ENCODE data around the gene ZCCHC8.
A peak's percentile ranks its signal among the peaks of the same experiment; 100 is the strongest.
"Not testable (repeated sequence)": the region's sequence is repeated elsewhere in the genome, so short reads cannot be mapped to it uniquely, and the experiment has no call there.

ZCCHC8 gene

GRCh38 chr12:122473543-122474323, 27.0 kb downstream of the ZCCHC8 start:
- Mint-ChIP-seq H3K4me3 (no peak overlapping the region), H3K27ac (no peak overlapping the region), H3K36me3 (ENCODE audit: low read depth) (peaks cover 74% of the 10 kb centered on the region), H3K4me1 (ENCODE audit: low read depth) (no peaks in the 10 kb centered on the region), H3K9me3 (no peaks in the 10 kb centered on the region), H3K27me3 (no peaks in the 10 kb centered on the region)
- intact Hi-C loops (cut with micrococcal nuclease) = no loop called here

DNA sequence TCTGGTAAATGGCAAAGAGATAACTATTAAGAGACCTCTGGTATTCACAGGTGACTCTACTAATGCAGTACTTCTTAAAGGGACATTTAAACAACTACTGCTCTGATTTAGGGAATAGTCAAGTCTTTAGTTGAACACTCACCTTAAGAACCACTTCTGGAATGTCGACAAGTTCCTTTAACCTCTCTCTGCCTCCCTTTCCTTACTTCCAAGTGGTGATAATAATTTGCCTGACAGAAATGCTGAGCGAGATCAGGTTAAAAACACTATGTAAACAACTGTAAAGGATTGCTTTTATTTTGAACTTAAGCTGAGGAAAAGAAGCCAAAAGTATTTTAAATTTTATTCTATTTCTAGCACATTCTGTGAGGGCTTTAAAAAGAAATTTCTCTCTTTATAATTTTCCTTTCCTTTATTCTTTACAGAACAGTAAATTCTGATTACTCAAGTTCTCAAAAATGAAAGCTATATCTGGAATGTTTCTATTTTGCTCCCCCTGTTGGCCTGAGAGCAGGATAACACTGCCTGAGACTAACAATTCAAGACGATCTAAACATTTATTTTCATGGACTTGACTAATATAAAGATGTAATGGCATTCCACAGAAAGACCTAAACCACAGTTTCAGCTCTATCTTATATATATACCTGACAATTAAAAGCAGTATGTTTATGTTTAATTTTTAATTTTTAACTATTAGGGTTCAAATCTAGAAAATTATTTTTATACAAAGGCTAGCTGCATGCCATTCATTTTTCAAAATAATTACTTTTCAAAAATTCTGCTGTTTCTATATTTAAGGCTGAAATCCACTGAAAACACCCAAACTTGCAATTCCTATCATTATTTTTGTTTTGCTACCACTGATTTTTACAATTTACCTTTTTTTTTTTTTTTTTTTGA, 29.2 kb downstream of the ZCCHC8 start:
- intact Hi-C loops (cut with micrococcal nuclease) = loop anchor here (1.0 kb wide), 1 partner anchor 72 kb away; no protein-coding TSS in a partner anchor
- H3K27me3 Mint-ChIP-seq = no peaks in the 10 kb centered on the region
- no peak overlapping the region for H3K27ac Mint-ChIP-seq
- H3K4me1 Mint-ChIP-seq (ENCODE audit: low read depth) = no peaks in the 10 kb centered on the region
- no peaks in the 10 kb centered on the region for H3K9me3 Mint-ChIP-seq
- H3K36me3 Mint-ChIP-seq (ENCODE audit: low read depth) = peaks cover 52% of the 10 kb centered on the region
- no peak overlapping the region for H3K4me3 Mint-ChIP-seq

DNA sequence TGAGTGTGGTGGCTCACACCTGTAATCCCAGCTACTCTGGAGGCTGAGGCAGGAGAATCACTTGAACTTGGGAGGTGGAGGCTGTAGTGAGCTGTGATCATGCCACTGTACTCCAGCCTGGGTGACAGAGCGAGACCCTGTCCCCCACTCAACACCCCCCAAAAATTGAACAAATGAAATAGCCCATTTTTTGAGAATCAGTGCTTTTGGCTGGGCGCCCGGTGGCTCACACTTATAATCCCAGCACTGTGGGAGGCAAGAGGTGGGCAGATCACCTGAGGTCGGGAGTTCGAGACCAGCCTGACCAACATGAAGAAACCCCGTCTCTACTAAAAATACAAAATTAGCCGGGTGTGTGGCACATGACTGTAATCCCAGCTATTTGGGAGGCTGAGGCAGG, 30.2 kb downstream of the ZCCHC8 start:
- H3K27me3 Mint-ChIP-seq; H3K27ac Mint-ChIP-seq; H3K4me1 Mint-ChIP-seq (ENCODE audit: low read depth); H3K4me3 Mint-ChIP-seq; H3K9me3 Mint-ChIP-seq; intact Hi-C loops (cut with micrococcal nuclease): not testable (repeated sequence)
- H3K36me3 Mint-ChIP-seq (ENCODE audit: low read depth) = peaks cover 42% of the 10 kb centered on the region

DNA sequence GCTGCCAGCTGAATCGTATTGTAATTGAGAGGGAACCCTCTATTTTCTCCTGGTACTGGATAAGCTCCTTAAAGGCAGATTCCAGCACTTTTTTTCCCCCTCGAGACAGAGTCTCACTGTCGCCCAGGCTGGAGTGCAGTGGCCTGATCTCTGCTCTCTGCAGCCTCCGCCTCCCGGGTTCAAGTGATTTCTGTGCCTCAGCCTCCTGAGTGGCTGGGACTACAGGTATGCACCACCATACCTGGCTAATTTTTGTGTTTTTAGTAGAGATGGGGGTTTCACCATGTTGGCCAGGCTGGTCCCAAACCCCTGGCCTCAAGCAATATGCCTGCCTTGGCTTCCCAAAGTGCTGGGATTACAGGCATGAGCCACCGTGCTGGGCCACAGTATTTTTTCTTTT, 30.9 kb downstream of the ZCCHC8 start:
- H3K4me1 Mint-ChIP-seq (ENCODE audit: low read depth); H3K9me3 Mint-ChIP-seq; H3K27ac Mint-ChIP-seq; H3K27me3 Mint-ChIP-seq; intact Hi-C loops (cut with micrococcal nuclease); H3K4me3 Mint-ChIP-seq: not testable (repeated sequence)
- H3K36me3 Mint-ChIP-seq (ENCODE audit: low read depth) = peaks cover 35% of the 10 kb centered on the region

DNA sequence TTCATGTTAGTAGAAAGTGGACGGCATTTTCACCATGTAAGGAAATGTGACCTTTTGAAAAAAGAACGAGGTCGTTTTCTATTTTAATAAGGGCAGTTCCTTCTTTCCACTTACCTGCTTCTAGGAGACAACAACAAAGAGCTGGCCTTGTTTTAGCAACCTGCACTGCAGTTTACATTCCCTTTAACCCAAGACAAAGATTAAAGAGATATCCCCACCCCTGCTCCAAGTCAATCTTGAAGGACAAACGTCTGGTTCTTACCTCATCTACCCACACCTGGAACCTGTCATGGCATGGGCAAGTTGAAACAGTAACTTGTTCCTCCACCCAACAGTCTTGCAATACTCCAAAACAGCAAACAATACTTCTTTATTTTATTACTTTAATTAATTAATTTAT, 32.7 kb downstream of the ZCCHC8 start:
- Mint-ChIP-seq H3K4me1 (ENCODE audit: low read depth) (no peaks in the 10 kb centered on the region), H3K4me3 (no peak overlapping the region), H3K27me3 (no peaks in the 10 kb centered on the region), H3K27ac (no peak overlapping the region), H3K9me3 (no peaks in the 10 kb centered on the region), H3K36me3 (ENCODE audit: low read depth) (peaks cover 16% of the 10 kb centered on the region)
- intact Hi-C loops (cut with micrococcal nuclease) = no loop called here

DNA sequence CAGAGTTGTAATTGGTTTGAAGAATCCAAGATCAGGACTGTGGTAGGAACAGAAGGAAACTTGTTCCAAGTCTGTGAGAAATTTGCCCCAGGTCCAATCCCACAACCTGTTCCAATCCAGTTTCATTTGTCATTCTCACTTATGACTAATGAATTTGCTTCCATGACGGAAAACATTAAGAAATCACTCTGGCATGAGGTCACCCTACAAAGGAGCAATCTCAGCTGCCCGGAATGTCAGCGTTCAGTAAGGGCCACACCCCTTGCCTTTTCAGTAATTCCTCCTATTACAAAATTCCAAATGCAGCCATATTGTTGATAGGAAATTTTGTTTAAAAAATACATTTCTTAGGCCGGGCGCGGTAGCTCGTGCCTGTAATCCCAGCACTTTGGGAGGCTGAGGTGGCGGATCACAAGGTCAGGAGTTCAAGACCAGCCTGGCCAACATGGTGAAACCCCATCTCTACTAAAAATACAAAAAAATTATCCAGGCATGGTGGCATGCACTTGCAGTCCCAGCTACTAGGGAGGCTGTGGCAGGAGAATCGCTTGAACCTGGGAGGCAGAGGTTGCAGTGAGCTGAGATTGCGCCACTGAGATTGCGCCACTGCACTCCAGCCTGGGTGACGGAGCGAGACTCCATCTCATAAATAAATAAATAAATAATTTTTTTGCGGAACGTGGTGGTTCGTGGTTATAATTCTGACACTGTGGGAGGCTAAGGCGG, 36.3 kb downstream of the ZCCHC8 start:
- H3K4me1 Mint-ChIP-seq (ENCODE audit: low read depth); H3K9me3 Mint-ChIP-seq; H3K27me3 Mint-ChIP-seq; H3K36me3 Mint-ChIP-seq (ENCODE audit: low read depth); intact Hi-C loops (cut with micrococcal nuclease); H3K4me3 Mint-ChIP-seq; H3K27ac Mint-ChIP-seq: not testable (repeated sequence)

DNA sequence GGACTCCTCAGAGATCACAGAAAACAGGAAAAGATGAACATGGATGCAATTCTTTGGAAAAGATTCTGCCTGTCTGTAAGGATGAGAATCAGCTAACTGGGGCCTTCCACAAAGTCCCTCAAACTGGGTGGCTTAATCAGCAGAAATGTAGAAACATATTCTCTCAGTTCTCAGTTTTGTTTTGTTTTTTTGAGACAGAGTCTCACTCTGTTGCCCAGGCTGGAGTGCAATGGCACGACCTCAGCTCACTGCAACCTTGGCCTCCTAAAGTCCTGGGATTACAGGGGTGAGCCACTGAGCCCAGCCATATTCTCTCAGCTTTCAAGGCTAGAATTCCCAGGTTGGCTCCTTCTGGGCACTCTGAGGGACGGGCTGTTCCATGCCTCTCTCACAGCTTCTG, 40.1 kb downstream of the ZCCHC8 start:
- intact Hi-C loops (cut with micrococcal nuclease) = no loop called here
- H3K9me3 Mint-ChIP-seq = no peaks in the 10 kb centered on the region
- H3K4me3 Mint-ChIP-seq = no peak overlapping the region
- H3K4me1 Mint-ChIP-seq (ENCODE audit: low read depth) = peaks cover 13% of the 10 kb centered on the region
- no peaks in the 10 kb centered on the region for H3K36me3 Mint-ChIP-seq (ENCODE audit: low read depth)
- H3K27ac Mint-ChIP-seq = peak overlapping the region; percentile 63
- H3K27me3 Mint-ChIP-seq = no peaks in the 10 kb centered on the region

DNA sequence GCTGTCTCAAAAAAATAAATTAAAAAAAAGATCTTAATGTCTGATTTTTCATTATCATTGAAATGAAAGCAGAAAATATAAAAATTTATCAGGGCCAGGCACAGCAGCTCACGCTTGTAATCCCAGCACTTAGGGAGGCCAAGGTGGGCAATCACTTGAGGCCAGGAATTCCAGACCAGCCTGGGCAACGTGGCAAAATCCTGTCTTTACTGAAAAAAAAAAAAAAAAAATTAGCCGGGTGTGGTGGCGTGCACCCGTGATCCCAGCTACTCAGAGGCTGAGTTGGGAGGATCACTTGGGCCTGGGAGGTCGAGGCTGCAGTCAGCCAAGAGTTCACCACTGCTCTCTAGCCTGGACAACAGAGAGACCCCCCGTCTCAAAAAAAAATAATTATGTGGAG, 40.7 kb downstream of the ZCCHC8 start:
- Mint-ChIP-seq H3K4me3 (no peak overlapping the region), H3K36me3 (ENCODE audit: low read depth) (no peaks in the 10 kb centered on the region), H3K27me3 (no peaks in the 10 kb centered on the region), H3K4me1 (ENCODE audit: low read depth) (peaks cover 13% of the 10 kb centered on the region), H3K9me3 (no peaks in the 10 kb centered on the region), H3K27ac (peak overlapping the region; percentile 63)
- intact Hi-C loops (cut with micrococcal nuclease) = no loop called here

DNA sequence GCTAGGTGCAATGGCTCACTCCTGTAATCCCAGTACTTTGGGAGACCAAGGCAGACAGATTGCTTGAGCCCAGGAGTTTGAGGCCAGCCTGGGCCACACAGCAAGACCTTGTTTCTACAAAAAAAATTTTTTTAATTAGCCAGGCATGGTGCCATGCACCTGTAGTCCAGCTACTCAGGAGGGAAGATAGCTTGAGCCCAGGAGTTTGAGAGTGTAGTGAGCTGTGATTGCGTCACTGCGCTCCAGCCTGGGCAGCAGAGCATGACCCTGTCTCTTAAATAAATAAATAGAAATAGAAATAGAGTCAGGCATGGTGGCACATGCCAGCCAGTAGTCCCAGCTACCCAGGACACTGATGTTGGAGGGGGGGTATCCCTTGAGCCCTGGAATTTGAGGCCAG, 41.5 kb downstream of the ZCCHC8 start:
- H3K4me3 Mint-ChIP-seq = no peak overlapping the region
- no peaks in the 10 kb centered on the region for H3K27me3 Mint-ChIP-seq
- H3K4me1 Mint-ChIP-seq (ENCODE audit: low read depth) = peaks cover 13% of the 10 kb centered on the region
- no peaks in the 10 kb centered on the region for H3K9me3 Mint-ChIP-seq
- H3K27ac Mint-ChIP-seq = no peak overlapping the region
- intact Hi-C loops (cut with micrococcal nuclease) = no loop called here
- H3K36me3 Mint-ChIP-seq (ENCODE audit: low read depth) = no peaks in the 10 kb centered on the region

- H3K27ac Mint-ChIP-seq = no peak overlapping the region
- intact Hi-C loops (cut with micrococcal nuclease) = no loop called here
- peaks cover 22% of the 10 kb centered on the region for H3K4me1 Mint-ChIP-seq (ENCODE audit: low read depth)
- H3K4me3 Mint-ChIP-seq = no peak overlapping the region
- no peaks in the 10 kb centered on the region for H3K9me3 Mint-ChIP-seq
- no peaks in the 10 kb centered on the region for H3K27me3 Mint-ChIP-seq
- H3K36me3 Mint-ChIP-seq (ENCODE audit: low read depth) = peaks cover 5% of the 10 kb centered on the region
Observed at GRCh38 chr12:122458105-122459035, 42.4 kb downstream of the ZCCHC8 start.

GRCh38 chr12:122457627-122458026, 43.1 kb downstream of the ZCCHC8 start:
- peaks cover 5% of the 10 kb centered on the region for H3K36me3 Mint-ChIP-seq (ENCODE audit: low read depth)
- H3K27ac Mint-ChIP-seq = no peak overlapping the region
- H3K27me3 Mint-ChIP-seq = no peaks in the 10 kb centered on the region
- H3K4me1 Mint-ChIP-seq (ENCODE audit: low read depth) = peaks cover 28% of the 10 kb centered on the region
- intact Hi-C loops (cut with micrococcal nuclease) = no loop called here
- H3K9me3 Mint-ChIP-seq = no peaks in the 10 kb centered on the region
- H3K4me3 Mint-ChIP-seq = no peak overlapping the region

DNA sequence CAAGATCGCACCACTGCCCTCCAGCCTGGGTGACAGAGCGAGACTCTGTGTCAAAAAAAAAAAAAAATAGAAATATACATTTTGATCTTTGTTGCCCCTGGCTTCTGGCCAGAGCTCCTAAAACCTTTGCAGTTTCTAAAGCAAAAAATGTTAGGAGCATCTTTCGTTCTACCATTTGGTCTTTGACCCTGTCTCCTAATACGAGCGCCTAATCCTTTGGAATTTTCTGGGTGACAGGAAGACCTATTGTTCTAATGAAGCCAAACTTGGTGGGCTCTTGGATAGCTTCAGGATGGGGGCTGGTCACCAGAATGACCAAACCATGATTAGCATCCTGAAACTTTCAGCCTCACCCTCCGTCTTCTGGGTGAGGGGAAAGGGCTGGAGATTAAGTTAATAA, 46.0 kb downstream of the ZCCHC8 start:
- Mint-ChIP-seq H3K36me3 (ENCODE audit: low read depth) (peaks cover 5% of the 10 kb centered on the region), H3K4me1 (ENCODE audit: low read depth) (peaks cover 22% of the 10 kb centered on the region), H3K27ac (no peak overlapping the region), H3K27me3 (no peaks in the 10 kb centered on the region), H3K9me3 (no peaks in the 10 kb centered on the region), H3K4me3 (no peak overlapping the region)
- intact Hi-C loops (cut with micrococcal nuclease) = no loop called here

DNA sequence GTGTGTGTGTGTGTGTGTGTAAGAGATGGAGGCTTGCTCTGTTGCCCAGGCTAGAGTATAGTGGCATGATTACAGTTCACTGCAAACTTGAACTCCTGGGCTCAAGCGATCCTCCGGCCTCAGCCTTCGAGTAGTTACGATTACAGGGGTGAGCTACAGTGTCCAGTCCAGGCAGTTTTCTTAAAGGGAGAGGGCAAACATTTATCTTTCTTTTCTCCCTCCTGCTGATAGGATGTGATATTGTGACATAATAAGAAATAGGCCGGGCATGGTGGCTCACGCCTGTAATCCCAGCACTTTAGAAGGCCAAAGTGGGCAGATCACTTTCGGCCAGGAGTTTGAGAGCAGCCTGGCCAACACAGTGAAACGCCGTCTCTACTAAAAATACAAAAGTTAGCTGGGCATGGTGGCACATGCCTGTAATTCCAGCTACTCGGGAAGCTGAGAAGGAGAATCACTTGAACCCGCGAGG, 46.4 kb downstream of the ZCCHC8 start:
- peaks cover 22% of the 10 kb centered on the region for H3K4me1 Mint-ChIP-seq (ENCODE audit: low read depth)
- no peaks in the 10 kb centered on the region for H3K9me3 Mint-ChIP-seq
- peaks cover 5% of the 10 kb centered on the region for H3K36me3 Mint-ChIP-seq (ENCODE audit: low read depth)
- no peak overlapping the region for H3K4me3 Mint-ChIP-seq
- no peak overlapping the region for H3K27ac Mint-ChIP-seq
- intact Hi-C loops (cut with micrococcal nuclease) = no loop called here
- no peaks in the 10 kb centered on the region for H3K27me3 Mint-ChIP-seq

Measured in dendritic cell treated with granulocyte-macrophage colony-stimulating factor and Interleukin-4, amounts not matched to agents 40 ng/mL and 50 ng/mL, for 4 days (primary cell).